NCI-H2196 (cell line): ENCODE data around the gene INSYN2A.

Experiments used
- DNase-seq: peaks from one replicate; lab custom pipeline; 2025; ENCODE audit not compliant: unreplicated experiment; lab: John Stamatoyannopoulos, UW

The INSYN2A gene

DNA sequence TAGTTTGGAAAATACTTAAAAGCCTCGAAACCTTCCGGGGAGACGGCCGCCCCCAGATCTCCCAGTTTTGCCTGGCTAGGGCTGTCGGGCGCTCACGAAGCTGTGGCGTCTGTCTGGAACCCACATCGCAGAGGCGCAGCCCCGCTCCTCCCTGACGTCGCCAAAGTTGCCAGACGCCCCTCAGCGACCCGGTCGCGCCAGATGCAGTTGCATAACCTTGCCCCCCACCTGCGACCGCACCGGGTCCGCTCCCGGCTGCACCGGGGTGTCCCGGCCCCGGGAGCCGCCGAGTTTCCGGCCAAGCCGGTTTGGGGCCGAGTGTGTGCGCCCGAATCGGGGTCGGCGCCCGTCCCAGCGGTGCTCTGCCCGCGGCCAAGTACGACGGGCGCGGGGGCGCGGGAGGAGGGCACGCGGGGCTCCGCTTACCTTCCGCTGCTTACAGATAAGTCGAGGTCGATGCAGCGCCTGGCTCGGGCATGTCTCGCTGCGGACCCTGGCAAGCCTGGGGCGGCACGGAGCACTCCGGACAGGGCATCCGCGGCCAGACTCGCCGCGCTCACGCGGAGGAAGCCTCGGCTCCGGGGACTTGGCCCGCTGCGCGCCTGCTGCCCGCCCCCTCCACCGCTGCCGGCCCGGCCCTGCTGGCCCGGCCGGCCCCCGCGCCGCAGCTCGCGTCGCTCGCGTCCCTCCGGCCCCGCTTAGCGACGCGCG lies 665 bp downstream of the INSYN2A start:
- no peak for DNase-seq

DNA sequence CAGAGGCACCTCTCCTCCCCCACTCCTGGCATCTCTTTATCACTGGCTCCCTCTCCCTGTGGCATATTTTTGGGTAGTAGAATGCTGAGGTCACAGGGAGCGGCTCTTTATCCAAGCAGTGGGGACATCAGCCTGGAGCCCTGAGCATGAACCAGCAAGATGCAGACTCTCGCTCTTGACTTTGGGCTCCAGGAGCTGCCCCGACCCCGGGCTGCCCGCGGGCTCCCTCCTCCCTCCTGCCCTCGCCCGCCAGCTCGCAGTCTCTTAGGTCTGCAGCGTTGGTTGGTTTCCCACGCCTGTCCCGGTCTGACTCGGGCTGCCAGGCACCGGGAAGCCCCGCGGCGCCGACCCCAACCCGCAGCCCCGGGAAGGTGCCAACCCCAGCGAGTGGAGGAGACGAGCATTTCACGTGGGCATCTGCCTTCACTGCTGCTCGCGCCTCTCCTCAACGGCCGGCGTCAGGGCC lies 1.3 kb downstream of the INSYN2A start:
- DNase-seq: no peak

DNA sequence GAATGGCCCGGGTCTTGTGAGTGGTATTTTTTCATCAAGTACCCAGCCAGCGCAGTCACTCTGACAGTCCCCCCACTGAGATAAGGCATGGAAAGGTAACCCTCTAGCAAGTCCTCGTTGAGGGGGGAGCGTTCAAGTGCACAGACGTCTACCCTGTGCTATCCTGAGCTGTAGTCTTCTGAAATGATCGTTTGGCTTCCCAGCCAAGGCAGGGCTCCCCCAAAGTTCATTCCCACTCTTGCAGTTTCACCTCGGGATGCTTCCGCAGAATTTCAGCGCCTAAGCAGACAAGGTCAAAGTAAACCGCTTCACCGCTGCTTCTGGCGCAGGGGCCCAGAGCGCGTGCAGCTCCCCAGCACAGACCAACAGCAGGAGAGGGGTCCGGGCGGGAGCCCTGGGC lies 1.8 kb downstream of the INSYN2A start:
- no peak for DNase-seq

DNA sequence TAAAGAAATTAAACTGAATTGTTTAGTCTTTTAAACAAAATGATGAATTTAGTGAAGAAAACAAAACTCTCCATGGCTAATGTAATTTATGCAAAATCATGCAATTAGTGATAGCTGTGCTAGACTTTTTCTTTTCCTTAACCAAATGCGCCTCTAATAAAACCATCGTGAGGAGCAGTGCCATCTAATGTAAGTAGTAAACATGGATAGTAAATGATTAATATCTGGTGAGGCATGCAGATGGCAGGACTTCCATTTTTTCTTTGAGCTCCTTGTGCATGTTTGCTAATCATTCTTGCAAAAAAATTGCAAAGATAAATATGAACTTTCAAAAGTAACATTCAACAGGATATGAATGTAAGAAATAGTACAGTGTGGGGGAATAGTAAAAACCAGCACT lies 2.3 kb downstream of the INSYN2A start:
- no peak for DNase-seq

DNA sequence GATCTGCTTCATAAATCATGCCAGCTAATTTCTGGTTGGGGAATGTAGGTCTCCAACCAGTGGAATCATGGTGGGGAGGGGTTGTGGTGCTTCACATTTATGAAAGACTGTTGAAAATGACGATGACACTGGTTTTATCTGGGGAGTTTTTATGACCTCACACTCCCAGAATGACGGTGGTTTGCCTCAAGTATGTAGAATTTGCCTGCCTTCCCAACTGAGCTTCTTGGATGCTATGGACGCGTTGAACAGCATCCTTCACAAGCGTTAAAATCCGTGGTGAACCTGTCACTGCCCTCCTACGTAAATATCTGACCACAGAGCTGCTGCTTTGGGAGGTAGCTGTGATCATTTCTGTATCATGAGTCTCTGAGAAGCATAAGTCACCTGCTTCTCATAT lies 3.3 kb downstream of the INSYN2A start:
- DNase-seq: no peak

DNA sequence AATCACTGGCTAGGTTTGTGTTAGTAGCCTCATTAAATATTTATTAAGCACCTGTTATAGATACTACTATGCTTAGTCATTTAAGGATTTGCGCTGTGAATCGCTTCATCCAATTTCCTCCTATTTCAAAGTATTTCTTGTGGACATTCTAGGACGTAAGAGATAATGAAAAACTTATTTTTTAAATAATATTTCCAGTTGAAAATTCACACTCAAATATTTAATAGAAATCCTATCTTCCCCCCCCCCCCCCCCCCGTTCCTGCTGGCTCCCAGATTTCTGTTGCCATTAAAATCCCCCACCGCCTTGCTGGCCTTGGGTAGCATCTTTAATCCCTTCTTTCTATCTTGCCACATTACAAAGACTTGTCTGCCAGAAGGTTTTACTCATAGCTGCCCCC lies 6.0 kb downstream of the INSYN2A start:
- DNase-seq: no peak

DNA sequence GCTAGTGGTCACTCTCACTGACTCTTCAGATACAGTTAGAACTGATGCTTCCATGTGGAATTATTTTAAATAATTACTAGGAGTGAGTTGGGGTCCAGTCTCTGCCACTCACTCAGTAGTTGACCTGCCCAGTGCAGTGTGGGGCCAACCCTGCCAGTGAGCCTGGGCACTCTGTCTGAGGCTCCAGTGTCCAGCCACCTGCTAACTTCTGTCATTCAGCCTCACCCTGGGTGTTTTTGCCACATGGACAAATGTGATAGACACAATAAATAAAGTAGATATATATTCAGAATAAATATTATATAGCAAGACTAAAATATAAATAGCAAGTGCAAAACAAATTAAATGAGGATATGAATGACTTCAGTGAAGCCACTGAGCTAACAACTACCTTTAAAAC lies 7.2 kb downstream of the INSYN2A start:
- DNase-seq: no peak

DNA sequence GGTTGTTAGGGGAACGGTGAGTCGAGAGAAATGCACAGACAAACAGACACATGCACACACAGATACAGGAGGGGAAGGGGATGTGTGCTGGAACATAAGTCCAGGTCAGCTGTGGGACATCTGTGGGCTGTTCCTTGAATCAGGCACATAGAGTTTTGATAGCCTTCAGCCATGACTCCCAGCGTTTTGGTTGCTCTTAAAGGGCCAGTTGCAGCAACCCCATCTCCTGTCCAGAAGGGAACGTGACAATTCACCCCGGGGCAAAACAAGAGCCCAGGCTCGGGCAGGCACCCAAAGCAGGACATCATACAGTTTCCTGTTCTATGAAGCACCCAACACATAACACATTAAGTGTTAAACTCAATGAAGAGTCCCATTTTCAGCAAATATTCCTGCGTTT lies 9.6 kb downstream of the INSYN2A start:
- DNase-seq: no peak

DNA sequence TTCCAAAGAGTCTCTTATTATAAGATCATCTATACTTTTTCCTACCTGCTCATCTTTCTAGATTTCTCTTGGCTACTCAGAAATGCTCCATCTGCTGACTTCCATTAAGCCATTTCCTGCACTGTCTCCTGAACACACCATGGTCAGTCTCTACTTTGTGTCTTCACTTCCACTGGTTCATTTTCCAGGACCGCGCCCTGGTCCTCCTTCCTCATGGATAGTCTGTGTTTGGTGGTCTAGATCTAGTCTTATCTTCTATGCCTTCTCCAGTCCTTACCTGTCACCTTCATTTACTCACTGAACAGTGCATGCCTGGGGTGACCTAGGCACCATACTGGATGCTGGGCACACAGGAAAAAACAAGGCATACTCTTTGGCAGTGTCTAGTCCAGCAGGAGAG lies 11.8 kb downstream of the INSYN2A start:
- DNase-seq: no peak

DNA sequence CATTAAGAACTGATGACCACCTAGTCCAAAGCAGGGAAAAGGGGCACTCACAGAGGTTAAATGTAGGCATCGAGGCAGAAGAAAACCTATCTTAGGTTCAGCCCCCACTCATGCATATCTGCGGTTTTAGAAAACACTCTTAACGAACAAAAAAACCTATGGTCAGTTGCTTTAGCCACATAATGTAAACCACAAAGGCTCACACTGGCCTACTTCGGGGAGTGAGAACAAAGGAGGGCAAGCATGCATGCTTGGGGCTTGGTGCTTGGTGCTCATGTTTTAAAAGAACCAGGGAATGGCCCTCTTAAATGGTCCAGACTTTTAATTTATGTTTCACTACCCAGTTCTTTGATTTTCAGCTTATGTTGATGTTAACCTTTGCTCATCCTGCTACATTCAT lies 14.2 kb downstream of the INSYN2A start:
- DNase-seq: no peak

DNA sequence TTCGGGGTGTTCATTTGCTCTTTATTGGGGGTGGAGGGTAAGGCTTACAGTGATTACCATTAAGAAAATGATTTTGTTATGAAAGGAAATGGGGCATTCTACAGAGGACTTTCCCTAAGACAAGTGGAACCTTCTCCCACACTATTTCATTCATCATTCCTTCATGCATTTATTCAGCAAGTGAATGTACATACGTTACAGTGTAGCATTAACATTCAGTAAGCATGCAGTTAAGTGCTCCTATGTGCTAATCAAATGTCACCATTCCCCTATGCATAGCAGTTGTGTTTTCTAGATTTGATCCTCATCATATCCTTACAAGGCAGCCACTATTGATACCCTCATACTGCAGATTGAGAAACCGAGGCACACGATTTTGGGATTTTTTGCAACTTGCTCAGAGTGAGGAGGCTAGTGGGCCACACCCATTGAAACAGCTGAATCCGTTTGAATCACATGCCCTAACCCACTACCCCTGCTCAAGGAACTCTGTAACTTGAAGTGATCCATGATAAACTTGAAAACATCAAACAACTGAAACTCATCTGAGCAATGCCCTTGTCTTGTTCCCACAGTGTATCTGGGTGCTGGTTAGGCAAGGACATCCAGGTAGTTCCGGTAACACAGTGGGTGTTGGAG lies 16.7 kb downstream of the INSYN2A start:
- no peak for DNase-seq

DNA sequence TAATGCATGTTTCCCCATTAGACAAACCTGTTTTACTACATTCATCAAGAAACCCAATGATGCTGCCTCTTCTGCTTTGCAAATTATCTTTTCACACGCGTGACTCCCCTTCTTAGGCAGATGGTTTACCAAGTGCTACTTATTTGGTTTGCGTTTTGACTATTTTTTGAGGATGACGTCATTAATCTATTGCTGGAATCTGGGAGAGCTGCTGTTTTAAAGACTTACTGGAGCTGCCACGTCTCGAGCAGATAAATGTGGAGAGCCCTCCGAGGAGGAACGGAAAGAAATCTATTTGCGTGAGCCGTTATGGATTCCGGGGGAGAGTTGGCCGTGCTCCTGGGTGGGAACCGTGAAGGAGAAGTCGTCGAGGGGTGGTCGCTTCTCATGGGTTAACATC lies 19.7 kb downstream of the INSYN2A start:
- DNase-seq: no peak

DNA sequence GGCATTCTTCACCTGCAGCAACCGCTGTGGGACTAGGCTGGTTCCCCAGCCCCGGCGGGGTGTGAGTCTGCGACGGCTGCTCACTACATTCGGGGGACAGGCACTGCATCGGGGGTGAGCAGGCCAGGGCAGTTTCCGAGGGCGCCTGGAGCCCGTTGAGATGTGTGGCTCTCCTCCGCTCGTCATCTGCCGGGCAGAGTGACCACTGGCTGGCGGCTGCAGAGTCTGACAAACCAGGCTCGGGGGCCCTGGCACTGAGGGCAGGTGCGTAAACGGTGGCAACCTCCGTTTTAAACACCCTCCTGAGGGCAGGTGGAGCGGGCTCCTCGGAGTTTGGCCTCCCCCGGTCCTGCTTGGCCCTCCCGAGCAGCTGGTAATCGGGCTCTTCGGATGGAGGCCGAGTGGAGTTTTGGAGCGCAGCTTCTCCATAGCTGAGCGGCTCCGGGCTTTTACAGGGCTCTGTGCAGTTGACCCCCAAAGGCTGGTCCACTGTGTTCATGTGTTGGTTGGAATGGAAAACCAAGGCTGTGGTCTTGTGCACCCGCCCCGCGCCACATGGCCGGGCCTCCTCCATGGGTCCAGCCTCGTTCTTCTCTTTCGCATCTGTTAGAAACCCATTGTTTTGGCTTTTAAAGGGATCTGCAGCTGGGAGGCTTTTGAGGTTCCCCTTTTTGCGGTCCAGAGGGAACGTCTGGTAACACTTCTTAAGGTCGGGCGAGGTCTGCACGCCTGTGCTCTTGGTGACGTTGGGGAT lies 20.9 kb downstream of the INSYN2A start:
- DNase-seq: no peak

DNA sequence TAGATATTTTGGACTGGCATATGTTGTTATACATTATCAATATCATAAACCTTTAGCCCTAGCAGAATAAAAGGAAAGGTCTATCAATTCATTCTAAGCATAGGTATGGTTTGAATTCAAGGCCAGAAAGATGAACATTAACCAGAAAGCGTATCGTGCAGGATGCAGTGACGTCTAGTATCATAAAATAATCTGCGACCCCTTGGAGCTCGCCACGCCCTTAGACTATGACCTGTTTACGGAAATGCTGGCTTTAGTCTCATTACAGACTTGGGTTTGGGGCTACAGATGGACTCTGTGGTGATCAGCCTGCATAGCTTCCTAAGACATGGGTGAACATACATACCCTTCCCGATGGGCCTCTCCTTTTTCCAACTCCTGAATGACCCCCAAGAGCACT lies 21.5 kb downstream of the INSYN2A start:
- no peak for DNase-seq

DNA sequence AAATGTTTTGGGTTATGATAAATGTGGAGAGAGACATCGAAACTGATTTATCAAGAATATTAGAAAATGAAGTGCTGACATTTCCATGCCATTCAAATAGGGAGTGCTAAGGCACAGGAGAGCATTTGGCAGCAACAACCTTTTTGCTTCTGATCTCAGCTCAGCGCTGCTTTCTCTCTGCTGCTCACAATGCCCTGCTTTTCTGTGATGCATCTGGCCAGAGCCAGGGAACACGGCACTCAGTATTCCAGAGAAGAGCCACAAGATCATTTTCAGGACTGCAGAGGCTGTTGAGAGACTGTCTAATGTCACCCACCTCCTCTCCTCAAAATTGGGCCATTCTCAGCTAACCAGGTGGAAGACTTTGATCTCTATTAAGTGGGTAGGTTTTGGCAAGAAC lies 28.1 kb downstream of the INSYN2A start:
- no peak for DNase-seq

DNA sequence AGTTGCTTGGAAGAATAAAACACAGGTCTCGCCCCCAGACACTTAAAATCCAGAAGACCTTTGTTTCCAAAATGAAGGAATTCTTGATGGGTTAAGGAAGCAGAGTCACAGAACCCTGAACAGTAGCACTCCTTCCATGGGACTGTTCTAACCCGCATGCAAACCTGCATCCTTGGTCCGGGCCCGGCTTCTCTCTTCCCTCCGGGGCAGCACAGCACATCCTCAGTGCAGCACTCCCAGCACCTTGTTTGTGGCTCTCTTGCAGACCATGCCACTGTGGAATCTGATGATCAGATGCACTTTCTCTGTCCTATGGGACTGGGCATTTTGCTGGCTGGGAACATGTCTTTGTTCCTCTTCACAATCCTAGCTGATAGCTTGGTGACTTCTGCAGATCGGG lies 33.5 kb downstream of the INSYN2A start:
- DNase-seq: no peak

DNA sequence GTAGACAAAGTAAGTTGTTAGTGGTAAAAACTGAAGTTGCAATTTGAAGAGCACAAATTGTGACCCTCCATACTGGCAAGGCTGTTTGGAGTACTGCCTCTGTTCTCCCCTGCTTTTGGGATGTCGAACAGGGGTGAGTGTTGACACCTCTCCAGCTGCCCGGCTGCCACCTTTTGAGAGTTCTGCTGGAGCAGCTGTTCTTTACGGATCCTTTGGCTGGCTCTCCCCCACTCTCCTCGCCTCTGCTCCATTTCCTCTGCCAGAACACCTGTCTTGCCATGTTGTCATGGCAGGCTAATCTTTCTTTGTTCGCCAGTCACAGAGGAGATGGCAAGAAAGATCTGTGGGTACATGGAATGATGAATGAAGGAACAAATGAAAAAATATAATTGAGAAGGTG lies 34.9 kb downstream of the INSYN2A start:
- no peak for DNase-seq

DNA sequence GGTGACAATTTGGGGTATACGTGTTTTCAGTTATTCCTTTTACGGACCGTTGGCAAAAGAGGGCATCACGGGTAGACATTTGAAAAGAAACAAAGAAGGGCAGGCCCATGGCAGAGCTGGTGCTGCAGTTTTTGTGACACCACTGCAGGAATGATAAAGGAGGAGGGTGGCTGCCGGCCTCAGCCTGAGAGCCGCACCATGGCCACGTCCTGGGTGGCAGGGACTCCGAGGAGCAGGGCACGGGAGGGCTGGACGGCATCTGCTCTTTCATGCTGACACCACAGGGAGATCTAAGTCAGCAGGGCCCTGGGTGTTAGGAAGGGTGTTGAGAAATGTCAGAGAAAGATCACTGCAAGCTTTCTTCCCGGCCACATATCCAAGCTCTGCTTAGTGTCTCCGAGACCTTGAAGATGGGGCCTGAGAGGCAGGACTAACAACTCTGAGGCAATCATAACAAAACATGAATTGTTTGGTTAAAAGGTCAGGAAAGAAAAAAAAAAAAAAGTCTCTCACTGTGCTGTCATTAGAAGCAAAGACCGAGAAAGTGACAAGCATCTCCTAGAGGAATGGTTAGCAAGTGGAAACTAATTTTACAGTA lies 36.6 kb downstream of the INSYN2A start:
- DNase-seq: no peak

DNA sequence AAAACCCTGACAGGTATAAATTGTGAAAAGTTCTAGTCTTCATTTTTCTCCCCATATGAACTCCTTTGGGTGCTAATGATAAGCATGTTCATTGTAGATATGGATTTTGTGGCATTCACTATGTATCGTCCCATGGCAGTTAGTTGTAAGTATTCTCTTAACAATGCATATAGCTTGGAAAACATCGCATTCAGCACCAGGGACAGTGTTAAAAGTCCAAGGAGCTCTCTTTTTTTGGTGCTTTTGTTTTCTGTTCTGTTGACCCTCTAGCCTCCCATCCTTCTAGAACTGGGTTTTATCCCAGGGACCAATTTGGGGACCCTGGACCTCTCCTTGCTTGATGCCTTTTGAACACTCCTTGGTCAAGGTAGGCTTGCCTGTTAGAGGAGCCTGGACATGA lies 37.7 kb downstream of the INSYN2A start:
- DNase-seq: no peak

DNA sequence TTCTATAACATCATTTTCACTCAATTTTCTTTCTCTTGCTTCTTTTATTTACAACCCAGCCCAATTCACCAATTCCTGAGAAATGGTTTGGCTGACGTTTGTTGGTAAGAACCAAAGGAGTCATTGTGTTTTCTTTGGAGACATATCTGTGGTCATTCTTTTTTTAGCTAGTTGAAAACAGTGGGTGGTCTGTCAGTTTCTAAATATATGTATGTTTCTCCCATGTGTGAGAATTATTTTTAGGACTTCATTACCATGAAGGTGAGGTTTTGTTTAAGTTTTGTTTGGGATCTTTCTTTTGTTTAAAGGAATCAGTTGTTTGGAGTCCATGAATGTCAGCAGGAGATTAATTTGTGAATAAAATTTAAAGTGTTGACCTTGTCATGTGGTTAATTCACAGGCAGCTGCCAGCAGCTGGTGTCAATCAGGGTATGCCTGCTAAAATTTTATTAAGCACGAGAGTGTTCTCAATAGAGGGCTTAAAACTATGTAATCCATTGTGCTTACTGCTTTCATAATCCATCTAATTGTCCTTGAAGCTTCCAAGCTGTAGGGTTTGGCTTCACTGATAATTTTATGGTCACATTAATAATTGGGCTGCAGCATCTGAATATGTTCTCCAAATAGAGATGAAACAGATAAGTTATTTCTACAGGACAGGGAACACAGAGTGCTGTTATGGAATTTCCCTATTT lies 38.7 kb downstream of the INSYN2A start:
- DNase-seq: no peak

DNA sequence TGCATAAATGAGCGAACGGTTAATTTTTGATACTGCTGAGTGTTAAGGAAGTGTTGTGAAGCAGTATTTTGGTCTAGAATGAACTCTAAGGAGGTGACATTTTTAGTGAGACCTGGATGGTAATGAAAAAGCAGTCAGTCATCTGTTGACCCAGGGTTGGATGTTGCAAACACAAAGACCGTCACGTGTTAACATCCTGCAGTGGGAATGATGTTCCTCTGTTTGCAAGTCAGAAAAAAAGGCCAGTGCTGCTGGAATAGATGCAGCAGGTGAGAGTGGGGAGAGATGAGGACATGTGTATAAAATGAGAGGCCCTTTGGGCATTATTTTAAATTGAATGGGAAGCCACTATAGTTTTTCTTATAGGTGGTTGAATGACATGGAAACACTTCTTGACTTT lies 39.3 kb downstream of the INSYN2A start:
- no peak for DNase-seq
